ENCODE measurements around the gene NDUFB2.

Gene NDUFB2

DNA sequence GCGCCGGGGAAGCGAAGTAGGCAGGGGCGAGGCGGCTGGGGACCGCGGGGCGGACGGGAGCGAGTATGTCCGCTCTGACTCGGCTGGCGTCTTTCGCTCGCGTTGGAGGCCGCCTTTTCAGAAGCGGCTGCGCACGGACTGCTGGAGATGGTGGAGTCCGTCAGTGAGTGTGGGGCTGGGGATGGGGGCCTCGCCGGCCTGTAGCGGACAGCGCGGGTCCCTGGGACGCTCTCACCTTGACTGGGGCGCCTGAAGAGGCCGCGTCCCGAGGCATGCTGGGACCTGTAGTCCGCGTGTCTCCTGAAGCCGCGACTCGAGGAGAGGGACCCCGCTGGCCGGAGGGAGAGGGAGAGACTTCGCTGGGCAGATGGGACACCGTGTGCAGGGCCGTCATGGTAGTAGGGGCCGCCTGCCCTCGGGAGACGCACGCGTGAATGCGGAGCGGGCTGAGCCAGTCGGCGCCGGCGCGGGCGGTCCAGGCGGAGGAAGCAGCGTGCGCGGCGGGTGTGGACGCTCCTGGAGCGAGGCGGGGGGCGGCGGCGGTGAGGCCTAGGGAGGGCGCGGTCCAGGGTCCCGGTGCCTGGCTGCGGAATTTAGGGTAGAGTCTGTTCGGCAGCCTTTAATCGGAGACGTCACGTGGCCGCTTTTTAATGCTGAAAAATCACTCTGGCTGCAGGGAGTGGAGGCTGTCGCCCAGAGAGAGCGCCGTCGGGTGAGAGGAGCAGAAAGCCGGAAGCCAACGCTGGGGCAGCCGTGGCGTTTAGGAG is at the start of gene NDUFB2 (continued):
- TF ChIP-seq ZNF596 (tag by site-specific recombination; IDR thresholded peaks at IDR 0.05) (peak; percentile 62), ZNF10 (tag by site-specific recombination; IDR thresholded peaks at IDR 0.05) (peak; percentile 28; the same call in 1 of the 2 replicates), ZNF354C (tag by site-specific recombination; IDR thresholded peaks at IDR 0.05; ENCODE audit: borderline replicate concordance, low read depth) (no peak), ZBTB21 (tag by site-specific recombination; IDR thresholded peaks at IDR 0.05) (peak; percentile 86; the same call in 1 of the 2 replicates), TCF7L2 (IDR thresholded peaks at IDR 0.05; ENCODE audit: borderline replicate concordance, low read depth, low read length) (peak; percentile 19; the same call in 1 of the 2 replicates), ZNF830 (tag by site-specific recombination; IDR thresholded peaks at IDR 0.05; ENCODE audit: low read depth) (no peak), ZFP3 (tag by site-specific recombination; IDR thresholded peaks at IDR 0.05; ENCODE audit: low read depth) (no peak), KLF8 (tag by site-specific recombination; IDR thresholded peaks at IDR 0.05) (peak; percentile 97), ZNF707 (tag by site-specific recombination; IDR thresholded peaks at IDR 0.05) (no peak), ZNF211 (tag by site-specific recombination; IDR thresholded peaks at IDR 0.05; ENCODE audit: low read depth) (no peak), ZNF350 (tag by site-specific recombination; IDR thresholded peaks at IDR 0.05) (no peak), TRIM28 (IDR thresholded peaks at IDR 0.05; ENCODE audit: borderline replicate concordance, low read length) (no peak), ZSCAN16 (tag by site-specific recombination; IDR thresholded peaks at IDR 0.05) (peak; percentile 9; the same call in 1 of the 2 replicates), ZXDB (tag by site-specific recombination; IDR thresholded peaks at IDR 0.05) (peak; percentile 99), ZNF473 (tag by site-specific recombination; IDR thresholded peaks at IDR 0.05) (no peak), ZNF324 (tag by site-specific recombination; IDR thresholded peaks at IDR 0.05) (peak; percentile 86; the same call in 1 of the 2 replicates), ZNF621 (tag by site-specific recombination; IDR thresholded peaks at IDR 0.05) (no peak), ZNF768 (tag by site-specific recombination; IDR thresholded peaks at IDR 0.05) (no peak), ZNF121 (tag by site-specific recombination; IDR thresholded peaks at IDR 0.05) (peak; percentile 63)
- TF ChIP-seq, protein P1, sequence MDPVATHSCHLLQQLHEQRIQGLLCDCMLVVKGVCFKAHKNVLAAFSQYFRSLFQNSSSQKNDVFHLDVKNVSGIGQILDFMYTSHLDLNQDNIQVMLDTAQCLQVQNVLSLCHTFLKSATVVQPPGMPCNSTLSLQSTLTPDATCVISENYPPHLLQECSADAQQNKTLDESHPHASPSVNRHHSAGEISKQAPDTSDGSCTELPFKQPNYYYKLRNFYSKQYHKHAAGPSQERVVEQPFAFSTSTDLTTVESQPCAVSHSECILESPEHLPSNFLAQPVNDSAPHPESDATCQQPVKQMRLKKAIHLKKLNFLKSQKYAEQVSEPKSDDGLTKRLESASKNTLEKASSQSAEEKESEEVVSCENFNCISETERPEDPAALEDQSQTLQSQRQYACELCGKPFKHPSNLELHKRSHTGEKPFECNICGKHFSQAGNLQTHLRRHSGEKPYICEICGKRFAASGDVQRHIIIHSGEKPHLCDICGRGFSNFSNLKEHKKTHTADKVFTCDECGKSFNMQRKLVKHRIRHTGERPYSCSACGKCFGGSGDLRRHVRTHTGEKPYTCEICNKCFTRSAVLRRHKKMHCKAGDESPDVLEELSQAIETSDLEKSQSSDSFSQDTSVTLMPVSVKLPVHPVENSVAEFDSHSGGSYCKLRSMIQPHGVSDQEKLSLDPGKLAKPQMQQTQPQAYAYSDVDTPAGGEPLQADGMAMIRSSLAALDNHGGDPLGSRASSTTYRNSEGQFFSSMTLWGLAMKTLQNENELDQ (tag by site-specific recombination; IDR thresholded peaks at IDR 0.05; ENCODE audit: low read depth): no peak
- TF ChIP-seq, protein P2, sequence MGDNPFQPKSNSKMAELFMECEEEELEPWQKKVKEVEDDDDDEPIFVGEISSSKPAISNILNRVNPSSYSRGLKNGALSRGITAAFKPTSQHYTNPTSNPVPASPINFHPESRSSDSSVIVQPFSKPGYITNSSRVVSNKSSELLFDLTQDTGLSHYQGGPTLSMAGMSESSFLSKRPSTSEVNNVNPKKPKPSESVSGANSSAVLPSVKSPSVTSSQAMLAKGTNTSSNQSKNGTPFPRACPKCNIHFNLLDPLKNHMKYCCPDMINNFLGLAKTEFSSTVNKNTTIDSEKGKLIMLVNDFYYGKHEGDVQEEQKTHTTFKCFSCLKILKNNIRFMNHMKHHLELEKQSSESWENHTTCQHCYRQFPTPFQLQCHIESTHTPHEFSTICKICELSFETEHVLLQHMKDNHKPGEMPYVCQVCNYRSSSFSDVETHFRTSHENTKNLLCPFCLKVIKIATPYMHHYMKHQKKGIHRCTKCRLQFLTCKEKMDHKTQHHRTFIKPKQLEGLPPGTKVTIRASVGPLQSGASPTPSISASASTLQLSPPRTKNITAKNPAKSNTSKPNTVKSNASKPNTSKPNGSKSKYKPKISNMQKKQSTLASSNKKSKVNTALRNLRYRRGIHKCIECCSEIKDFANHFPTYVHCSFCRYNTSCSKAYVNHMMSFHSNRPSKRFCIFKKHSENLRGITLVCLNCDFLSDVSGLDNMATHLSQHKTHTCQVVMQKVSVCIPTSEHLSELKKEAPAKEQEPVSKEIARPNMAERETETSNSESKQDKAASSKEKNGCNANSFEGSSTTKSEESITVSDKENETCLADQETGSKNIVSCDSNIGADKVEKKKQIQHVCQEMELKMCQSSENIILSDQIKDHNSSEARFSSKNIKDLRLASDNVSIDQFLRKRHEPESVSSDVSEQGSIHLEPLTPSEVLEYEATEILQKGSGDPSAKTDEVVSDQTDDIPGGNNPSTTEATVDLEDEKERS (tag by site-specific recombination; IDR thresholded peaks at IDR 0.05): no peak
- TF ChIP-seq, protein P3, sequence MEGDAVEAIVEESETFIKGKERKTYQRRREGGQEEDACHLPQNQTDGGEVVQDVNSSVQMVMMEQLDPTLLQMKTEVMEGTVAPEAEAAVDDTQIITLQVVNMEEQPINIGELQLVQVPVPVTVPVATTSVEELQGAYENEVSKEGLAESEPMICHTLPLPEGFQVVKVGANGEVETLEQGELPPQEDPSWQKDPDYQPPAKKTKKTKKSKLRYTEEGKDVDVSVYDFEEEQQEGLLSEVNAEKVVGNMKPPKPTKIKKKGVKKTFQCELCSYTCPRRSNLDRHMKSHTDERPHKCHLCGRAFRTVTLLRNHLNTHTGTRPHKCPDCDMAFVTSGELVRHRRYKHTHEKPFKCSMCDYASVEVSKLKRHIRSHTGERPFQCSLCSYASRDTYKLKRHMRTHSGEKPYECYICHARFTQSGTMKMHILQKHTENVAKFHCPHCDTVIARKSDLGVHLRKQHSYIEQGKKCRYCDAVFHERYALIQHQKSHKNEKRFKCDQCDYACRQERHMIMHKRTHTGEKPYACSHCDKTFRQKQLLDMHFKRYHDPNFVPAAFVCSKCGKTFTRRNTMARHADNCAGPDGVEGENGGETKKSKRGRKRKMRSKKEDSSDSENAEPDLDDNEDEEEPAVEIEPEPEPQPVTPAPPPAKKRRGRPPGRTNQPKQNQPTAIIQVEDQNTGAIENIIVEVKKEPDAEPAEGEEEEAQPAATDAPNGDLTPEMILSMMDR (tag by site-specific recombination; IDR thresholded peaks at IDR 0.05): peak; percentile 79
- TF ChIP-seq, protein P4, sequence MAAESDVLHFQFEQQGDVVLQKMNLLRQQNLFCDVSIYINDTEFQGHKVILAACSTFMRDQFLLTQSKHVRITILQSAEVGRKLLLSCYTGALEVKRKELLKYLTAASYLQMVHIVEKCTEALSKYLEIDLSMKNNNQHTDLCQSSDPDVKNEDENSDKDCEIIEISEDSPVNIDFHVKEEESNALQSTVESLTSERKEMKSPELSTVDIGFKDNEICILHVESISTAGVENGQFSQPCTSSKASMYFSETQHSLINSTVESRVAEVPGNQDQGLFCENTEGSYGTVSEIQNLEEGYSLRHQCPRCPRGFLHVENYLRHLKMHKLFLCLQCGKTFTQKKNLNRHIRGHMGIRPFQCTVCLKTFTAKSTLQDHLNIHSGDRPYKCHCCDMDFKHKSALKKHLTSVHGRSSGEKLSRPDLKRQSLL (tag by site-specific recombination; IDR thresholded peaks at IDR 0.05): no peak
- TF ChIP-seq, protein P5, sequence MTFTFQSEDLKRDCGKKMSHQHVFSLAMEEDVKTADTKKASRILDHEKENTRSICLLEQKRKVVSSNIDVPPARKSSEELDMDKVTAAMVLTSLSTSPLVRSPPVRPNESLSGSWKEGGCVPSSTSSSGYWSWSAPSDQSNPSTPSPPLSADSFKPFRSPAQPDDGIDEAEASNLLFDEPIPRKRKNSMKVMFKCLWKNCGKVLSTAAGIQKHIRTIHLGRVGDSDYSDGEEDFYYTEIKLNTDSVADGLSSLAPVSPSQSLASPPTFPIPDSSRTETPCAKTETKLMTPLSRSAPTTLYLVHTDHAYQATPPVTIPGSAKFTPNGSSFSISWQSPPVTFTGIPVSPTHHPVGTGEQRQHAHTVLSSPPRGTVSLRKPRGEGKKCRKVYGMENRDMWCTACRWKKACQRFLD (tag by site-specific recombination; IDR thresholded peaks at IDR 0.05): peak; percentile 10; the same call in 1 of the 2 replicates
- TF ChIP-seq, protein P6, sequence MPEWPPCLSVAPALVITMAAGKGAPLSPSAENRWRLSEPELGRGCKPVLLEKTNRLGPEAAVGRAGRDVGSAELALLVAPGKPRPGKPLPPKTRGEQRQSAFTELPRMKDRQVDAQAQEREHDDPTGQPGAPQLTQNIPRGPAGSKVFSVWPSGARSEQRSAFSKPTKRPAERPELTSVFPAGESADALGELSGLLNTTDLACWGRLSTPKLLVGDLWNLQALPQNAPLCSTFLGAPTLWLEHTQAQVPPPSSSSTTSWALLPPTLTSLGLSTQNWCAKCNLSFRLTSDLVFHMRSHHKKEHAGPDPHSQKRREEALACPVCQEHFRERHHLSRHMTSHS (tag by site-specific recombination; IDR thresholded peaks at IDR 0.05): no peak
- TF ChIP-seq, protein P7, sequence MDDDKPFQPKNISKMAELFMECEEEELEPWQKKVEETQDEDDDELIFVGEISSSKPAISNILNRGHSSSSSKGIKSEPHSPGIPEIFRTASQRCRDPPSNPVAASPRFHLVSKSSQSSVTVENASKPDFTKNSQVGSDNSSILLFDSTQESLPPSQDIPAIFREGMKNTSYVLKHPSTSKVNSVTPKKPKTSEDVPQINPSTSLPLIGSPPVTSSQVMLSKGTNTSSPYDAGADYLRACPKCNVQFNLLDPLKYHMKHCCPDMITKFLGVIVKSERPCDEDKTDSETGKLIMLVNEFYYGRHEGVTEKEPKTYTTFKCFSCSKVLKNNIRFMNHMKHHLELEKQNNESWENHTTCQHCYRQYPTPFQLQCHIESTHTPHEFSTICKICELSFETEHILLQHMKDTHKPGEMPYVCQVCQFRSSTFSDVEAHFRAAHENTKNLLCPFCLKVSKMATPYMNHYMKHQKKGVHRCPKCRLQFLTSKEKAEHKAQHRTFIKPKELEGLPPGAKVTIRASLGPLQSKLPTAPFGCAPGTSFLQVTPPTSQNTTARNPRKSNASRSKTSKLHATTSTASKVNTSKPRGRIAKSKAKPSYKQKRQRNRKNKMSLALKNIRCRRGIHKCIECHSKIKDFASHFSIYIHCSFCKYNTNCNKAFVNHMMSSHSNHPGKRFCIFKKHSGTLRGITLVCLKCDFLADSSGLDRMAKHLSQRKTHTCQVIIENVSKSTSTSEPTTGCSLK (tag by site-specific recombination; IDR thresholded peaks at IDR 0.05): no peak
